ENCODE data around the gene LETM1. TPM values are rescaled to one million over a fixed set of nuclear protein-coding genes. Genes with fewer than 3 reads are reported as not detected.

The LETM1 gene
- total RNA-seq, 2 experiments from 2014 or later: 58.3 to 66.8 TPM

GRCh38 chr4:1780435-1780834, 75.5 kb downstream of the LETM1 start:
- CTCF ChIA-PET (ENCODE audit: unreplicated experiment): no interaction called here
- no peak overlapping the region for H3K4me2 ChIP-seq (ENCODE audit: low read length)
- H3K36me3 ChIP-seq (ENCODE audit: insufficient read depth, low read length): no peaks in the 10 kb centered on the region
- H2AFZ ChIP-seq (ENCODE audit: low read length): no peak overlapping the region
- H3K4me3 ChIP-seq (ENCODE audit: low read depth, low read length, poor library complexity, severe bottlenecking): no peak overlapping the region
- H4K20me1 ChIP-seq (ENCODE audit: insufficient read depth, low read length): no peaks in the 10 kb centered on the region
- TF ChIP-seq EZH2phosphoT487 (IDR thresholded peaks at IDR 0.05; ENCODE audit: borderline replicate concordance, low read depth, low read length) (no peak), CTCF (conservative IDR thresholded peaks at IDR 0.05; ENCODE audit: low read length) (no peak)
- BruUV-seq (replicated peaks): no TSS peak
- no peaks in the 10 kb centered on the region for H3K4me1 ChIP-seq (ENCODE audit: insufficient read depth, low read length, poor library complexity, severe bottlenecking)
- no peaks in the 10 kb centered on the region for H3K9me3 ChIP-seq (ENCODE audit: low read length)
- no peaks in the 10 kb centered on the region for H3K9me2 ChIP-seq (ENCODE audit: insufficient read depth, low read length)
- intact Hi-C loops (cut with micrococcal nuclease; ENCODE audit: unreplicated experiment): no loop called here
- H3K27ac ChIP-seq (ENCODE audit: low read depth, low read length, poor library complexity, severe bottlenecking): no peak overlapping the region
- no peak for DNase-seq (ENCODE audit: low spot score)
- H3K79me2 ChIP-seq (ENCODE audit: insufficient read depth, low read depth, low read length): no peaks in the 10 kb centered on the region
- POLR2A ChIA-PET: interaction anchor here (0.6 kb wide), 1 partner anchor 71 kb away, joined by 4 read pairs; no protein-coding TSS in a partner anchor

- no TSS peak for BruUV-seq (replicated peaks)
- intact Hi-C loops (cut with micrococcal nuclease; ENCODE audit: unreplicated experiment): no loop called here
- CTCF ChIA-PET (ENCODE audit: unreplicated experiment): no interaction called here
- Histone ChIP-seq H2AFZ (ENCODE audit: low read length) (no peak overlapping the region), H3K79me2 (ENCODE audit: insufficient read depth, low read depth, low read length) (no peaks in the 10 kb centered on the region), H3K4me2 (ENCODE audit: low read length) (no peak overlapping the region), H3K9me2 (ENCODE audit: insufficient read depth, low read length) (no peaks in the 10 kb centered on the region), H3K27ac (ENCODE audit: low read depth, low read length, poor library complexity, severe bottlenecking) (no peak overlapping the region), H3K9me3 (ENCODE audit: low read length) (no peaks in the 10 kb centered on the region), H3K36me3 (ENCODE audit: insufficient read depth, low read length) (no peaks in the 10 kb centered on the region), H4K20me1 (ENCODE audit: insufficient read depth, low read length) (no peaks in the 10 kb centered on the region), H3K4me1 (ENCODE audit: insufficient read depth, low read length, poor library complexity, severe bottlenecking) (no peaks in the 10 kb centered on the region), H3K4me3 (ENCODE audit: low read depth, low read length, poor library complexity, severe bottlenecking) (no peak overlapping the region)
- no peak for DNase-seq (ENCODE audit: low spot score)
- POLR2A ChIA-PET: no interaction called here
- TF ChIP-seq CTCF (conservative IDR thresholded peaks at IDR 0.05; ENCODE audit: low read length): no peak
- no peak for TF ChIP-seq EZH2phosphoT487 (IDR thresholded peaks at IDR 0.05; ENCODE audit: borderline replicate concordance, low read depth, low read length)
Measured at GRCh38 chr4:1779588-1780382, 76.2 kb downstream of the LETM1 start.

GRCh38 chr4:1778642-1779392, 77.1 kb downstream of the LETM1 start:
- Histone ChIP-seq H4K20me1 (ENCODE audit: insufficient read depth, low read length) (no peaks in the 10 kb centered on the region), H3K4me1 (ENCODE audit: insufficient read depth, low read length, poor library complexity, severe bottlenecking) (no peaks in the 10 kb centered on the region), H3K4me3 (ENCODE audit: low read depth, low read length, poor library complexity, severe bottlenecking) (no peak overlapping the region), H3K79me2 (ENCODE audit: insufficient read depth, low read depth, low read length) (no peaks in the 10 kb centered on the region), H2AFZ (ENCODE audit: low read length) (no peak overlapping the region), H3K9me2 (ENCODE audit: insufficient read depth, low read length) (no peaks in the 10 kb centered on the region), H3K36me3 (ENCODE audit: insufficient read depth, low read length) (no peaks in the 10 kb centered on the region), H3K27ac (ENCODE audit: low read depth, low read length, poor library complexity, severe bottlenecking) (no peak overlapping the region), H3K4me2 (ENCODE audit: low read length) (no peak overlapping the region), H3K9me3 (ENCODE audit: low read length) (no peaks in the 10 kb centered on the region)
- TF ChIP-seq CTCF (conservative IDR thresholded peaks at IDR 0.05; ENCODE audit: low read length) (no peak), EZH2phosphoT487 (IDR thresholded peaks at IDR 0.05; ENCODE audit: borderline replicate concordance, low read depth, low read length) (no peak)
- DNase-seq (ENCODE audit: low spot score): no peak
- BruUV-seq (replicated peaks): no TSS peak
- ChIA-PET CTCF (ENCODE audit: unreplicated experiment) (no interaction called here), POLR2A (no interaction called here)
- intact Hi-C loops (cut with micrococcal nuclease; ENCODE audit: unreplicated experiment): no loop called here

Measured in OCI-LY7 (cell line).